ENCODE measurements around the gene MAD2L2.

Gene MAD2L2

DNA sequence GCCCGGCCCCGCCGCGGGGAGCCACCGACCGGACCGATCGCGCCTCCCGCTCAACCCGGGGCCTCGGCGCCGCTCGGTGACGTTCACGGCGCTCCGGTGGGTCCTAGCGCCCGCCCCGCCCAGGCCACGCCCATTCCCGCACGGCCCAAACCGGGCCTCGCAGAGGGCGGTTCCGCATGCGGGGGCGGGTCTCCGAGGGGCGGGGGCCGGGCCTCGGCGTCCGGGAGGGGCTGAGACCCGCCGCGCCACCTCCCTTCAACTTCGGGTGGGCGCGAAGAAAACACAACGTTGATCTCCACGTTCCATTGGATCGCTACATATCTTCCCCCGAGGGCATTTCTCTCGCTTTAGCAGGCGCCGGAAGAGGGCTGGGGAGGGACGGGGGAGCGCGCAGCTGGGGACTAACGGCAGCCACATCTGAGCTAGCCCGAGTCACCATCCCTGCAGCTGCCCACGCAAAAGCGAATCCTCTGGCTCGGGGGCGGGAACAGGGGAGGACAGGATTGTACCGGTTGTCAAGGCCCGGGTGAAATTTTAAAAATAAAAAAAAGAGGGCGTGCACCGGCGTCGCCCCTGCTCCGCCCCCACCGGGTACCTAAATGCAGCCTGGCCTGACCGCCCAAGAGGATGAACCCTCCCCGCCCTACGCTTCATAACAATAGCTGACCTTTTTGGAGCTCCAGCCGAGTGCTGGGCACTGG lies at the start of gene MAD2L2:
Gene MAD2L2 (minus strand): TSS at position 78 of the 701 bp plus-strand sequence. CDS start 547 bp downstream, outside the sequence.
- DNase-seq, result peak; percentile 91

GRCh38 chr1:11730429-11730891 lies 49.5 kb upstream of the MAD2L2 start:
- DNase-seq, result peak; percentile 44

GRCh38 chr1:11729498-11730428 lies 48.8 kb upstream of the MAD2L2 start:
- DNase-seq, result no peak

GRCh38 chr1:11729155-11729497 lies 48.2 kb upstream of the MAD2L2 start:
- no peak for DNase-seq

DNA sequence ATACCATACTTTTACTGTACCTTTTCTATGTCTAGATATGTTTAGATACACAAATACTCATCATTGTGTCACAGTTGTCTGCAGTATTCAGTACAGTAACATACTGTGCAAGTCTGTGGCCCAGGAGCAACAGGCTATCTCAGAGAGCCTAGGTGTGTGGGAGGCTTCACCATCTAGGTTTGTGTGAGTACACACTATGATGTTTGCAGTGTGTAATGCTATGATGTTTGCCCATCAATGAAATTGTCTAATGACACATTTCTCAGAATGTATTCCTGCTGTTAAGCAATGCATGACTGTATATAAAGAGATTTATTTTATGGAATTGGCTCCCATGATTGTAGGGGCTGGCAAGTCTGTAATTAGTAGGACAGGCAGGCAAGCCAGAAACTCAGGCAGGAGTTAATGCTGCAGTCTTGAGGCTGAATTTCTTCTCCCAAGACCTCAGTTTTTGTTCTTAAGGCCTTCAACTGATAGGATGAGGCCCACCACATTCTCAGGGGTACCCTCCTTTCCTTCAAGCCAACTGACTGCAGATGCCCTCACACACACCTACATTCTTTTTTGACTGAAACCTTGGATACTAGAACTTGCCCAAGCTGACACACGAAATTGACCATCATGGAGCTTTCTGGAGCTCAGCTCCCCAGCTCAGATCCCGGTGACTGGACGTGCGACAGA lies 47.3 kb upstream of the MAD2L2 start:
- DNase-seq, result no peak

GRCh38 chr1:11727119-11727518 lies 46.2 kb upstream of the MAD2L2 start:
- DNase-seq, result no peak

- no peak for DNase-seq
These were observed 44.7 kb upstream of the MAD2L2 start for GRCh38 chr1:11725616-11726015.

GRCh38 chr1:11722538-11722937 lies 41.6 kb upstream of the MAD2L2 start:
- no peak for DNase-seq

DNA sequence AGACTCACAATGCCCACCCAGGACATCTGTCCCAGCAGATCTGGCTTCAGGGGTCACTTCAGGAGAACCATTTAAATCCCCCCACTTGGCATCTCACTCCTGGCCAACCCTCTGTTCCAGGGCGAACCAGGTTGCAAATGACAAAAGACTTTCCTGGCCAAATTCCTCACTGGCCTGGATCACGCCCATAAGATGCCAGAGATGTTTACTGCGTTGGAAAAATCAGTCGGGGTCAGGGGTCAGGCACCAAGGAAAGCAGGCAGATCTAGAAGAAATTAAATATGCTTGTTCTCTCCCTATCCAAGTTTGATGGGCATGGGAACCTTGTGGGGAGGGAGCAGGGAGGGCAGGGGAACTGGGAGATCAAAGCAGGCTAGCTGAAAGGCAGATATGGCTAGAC lies 40.4 kb upstream of the MAD2L2 start:
- DNase-seq, result no peak

- no peak for DNase-seq
These were observed 39.6 kb upstream of the MAD2L2 start for GRCh38 chr1:11720525-11720924.

DNA sequence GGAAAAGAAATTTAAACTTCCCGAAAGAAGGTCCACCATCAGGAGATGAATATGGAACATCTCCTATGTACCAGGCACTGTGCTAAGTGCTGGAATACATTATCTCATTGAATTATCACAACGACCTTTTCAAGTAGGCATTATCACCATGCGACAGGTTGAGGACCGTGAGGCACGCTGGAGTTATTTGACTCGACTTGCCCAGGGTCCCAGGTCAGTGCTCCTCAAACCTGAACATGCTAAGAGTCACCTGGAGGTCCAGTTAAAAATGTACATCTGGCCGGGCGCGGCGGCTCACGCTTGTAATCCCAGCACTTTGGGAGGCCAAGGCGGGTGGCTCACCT lies 39.1 kb upstream of the MAD2L2 start:
- DNase-seq, result no peak

- DNase-seq, result peak; percentile 66
These were observed 38.5 kb upstream of the MAD2L2 start for GRCh38 chr1:11719313-11720032.

GRCh38 chr1:11714831-11715575 lies 34.1 kb upstream of the MAD2L2 start:
- DNase-seq, result no peak

DNA sequence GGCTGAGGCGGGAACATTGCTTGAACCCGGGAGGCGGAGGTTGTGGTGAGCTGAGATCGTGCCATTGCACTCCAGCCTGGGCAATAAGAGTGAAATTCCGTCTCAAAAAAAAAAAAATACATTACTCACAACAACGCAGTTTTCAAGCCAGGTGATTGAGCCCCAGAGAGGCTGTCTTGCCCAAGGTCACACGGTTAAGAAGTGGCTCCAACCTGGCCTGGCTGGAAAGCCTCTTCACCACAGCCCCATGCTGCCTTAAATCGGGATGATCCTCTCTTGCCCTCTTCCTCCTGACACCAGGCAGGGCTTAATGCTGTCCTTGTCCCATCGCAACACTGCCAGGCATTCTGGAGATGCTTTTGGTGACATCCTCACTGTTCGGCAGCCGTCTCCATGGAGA lies 32.1 kb upstream of the MAD2L2 start:
- no peak for DNase-seq

DNA sequence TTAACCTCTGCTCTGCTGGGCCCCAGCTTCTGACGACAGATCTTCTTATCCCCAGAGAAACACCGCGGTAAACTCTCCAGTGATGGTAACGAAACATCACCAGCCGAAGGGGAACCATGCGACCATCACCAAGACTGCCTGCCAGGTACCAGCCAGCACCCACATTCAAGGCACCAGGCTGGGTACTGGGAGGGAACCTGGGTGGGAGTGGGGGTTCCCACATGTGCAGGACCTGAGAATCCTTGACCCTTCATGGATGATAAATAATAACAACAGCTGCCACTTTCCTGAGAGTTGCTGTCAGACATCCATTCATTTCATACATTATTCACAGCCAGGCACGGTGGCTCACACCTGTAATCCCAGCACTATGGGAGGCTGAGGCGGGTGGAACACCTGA lies 31.3 kb upstream of the MAD2L2 start:
- DNase-seq, result no peak

- no peak for DNase-seq
These were observed 30.5 kb upstream of the MAD2L2 start for GRCh38 chr1:11711490-11711889.

- no peak for DNase-seq
These were observed 27.8 kb upstream of the MAD2L2 start for GRCh38 chr1:11708554-11709350.

DNA sequence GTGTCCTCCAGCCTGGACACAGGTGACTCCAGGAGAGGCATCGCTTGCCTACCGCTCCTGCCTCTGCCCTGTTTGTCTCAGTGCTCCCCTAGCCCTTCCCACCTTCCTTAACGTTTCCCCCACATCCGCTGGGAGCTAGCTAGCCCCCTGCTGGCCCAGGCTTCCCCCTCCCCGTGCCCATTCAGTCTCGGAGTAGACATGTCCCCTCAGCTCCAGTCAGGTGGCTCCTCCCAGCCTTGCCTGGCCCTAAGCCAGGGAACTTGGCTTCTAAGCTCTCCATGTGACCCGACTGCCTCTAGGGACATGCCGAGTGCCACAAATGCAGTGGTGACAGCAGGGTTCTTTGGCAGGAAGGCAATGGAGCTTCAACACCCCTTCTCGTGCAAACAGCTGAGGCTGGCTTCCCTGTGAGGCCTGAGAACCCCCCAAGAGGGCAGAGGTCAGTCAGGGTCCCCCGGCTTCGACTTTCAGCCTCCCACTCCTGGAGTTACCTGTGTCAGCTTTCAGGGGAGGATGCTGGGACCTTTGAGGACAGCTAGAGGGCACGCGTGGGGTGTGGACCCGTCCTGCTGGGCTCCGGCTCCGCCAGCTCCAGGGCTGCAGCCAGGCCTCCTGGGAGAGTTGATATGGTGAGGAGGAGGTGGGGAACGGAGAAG lies 26.8 kb upstream of the MAD2L2 start:
- DNase-seq, result no peak

DNA sequence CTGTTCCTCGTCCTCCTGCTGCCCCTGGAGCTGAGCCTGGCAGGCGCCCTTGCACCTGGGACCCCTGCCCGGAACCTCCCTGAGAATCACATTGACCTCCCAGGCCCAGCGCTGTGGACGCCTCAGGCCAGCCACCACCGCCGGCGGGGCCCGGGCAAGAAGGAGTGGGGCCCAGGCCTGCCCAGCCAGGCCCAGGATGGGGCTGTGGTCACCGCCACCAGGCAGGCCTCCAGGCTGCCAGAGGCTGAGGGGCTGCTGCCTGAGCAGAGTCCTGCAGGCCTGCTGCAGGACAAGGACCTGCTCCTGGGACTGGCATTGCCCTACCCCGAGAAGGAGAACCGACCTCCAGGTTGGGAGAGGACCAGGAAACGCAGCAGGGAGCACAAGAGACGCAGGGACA lies 25.3 kb upstream of the MAD2L2 start:
- DNase-seq, result no peak

- DNase-seq, result no peak
These were observed 24.6 kb upstream of the MAD2L2 start for GRCh38 chr1:11705596-11705995.

All from NCI-H2227 treated with DMSO at 0.1 percent for 48 hours (cell line).